Esophagus muscularis mucosa (tissue), 4 donors: ENCODE data around the gene ZNF366. TPM values are rescaled to one million over a fixed set of nuclear protein-coding genes. Genes with fewer than 3 reads are reported as not detected.

Source experiments
- DNase-seq: peaks from one replicate; pipeline ENCODE4 v3.0.0-alpha.2; 2017; ENCODE audit errors: extremely low spot score
- H3K27ac ChIP-seq, 4 donors: fragments of 200-600 bp; sonication (generic); replicated peaks in 1 of 4; 1 replicate in 3 of 4; 2 replicates in 1 of 4; pipeline ENCODE4 v1.5.1; 2016 to 2019; ENCODE audit warnings: mild to moderate bottlenecking in 1 of 4
- H3K27me3 ChIP-seq, 4 donors: fragments of 200-600 bp; sonication (generic); one replicate each; pipeline versions ENCODE4 v1.5.1 to v1.6.0; 2016 to 2019
- H3K36me3 ChIP-seq, 4 donors: fragments of 200-600 bp; sonication (generic); one replicate each; pipeline ENCODE4 v1.5.1; 2016 to 2019
- H3K4me1 ChIP-seq, 4 donors: fragments of 200-600 bp; sonication (generic); one replicate each; pipeline ENCODE4 v1.5.1; 2016 to 2019
- H3K4me3 ChIP-seq, 4 donors: fragments of 200-600 bp; sonication (generic); 1 replicate in 2 of 4; 2 replicates in 2 of 4; pipeline ENCODE4 v1.5.1; 2016 to 2019; ENCODE audit warnings: mild to moderate bottlenecking in 4 of 4, moderate library complexity in 1 of 4
- H3K9me3 ChIP-seq, 4 donors: fragments of 200-600 bp; sonication (generic); 1 replicate in 3 of 4; 2 replicates in 1 of 4; pipeline ENCODE4 v1.5.1; 2016 to 2019
- CTCF ChIP-seq, 3 experiments: fragments of 200-600 bp in 2 of 3; fragments of 450-650 bp in 1 of 3; sonication (generic) in 2 of 3; IDR thresholded peaks; one replicate each; pipeline ENCODE4 v1.5.1; 2017 to 2019; ENCODE audit warnings: antibody characterized with exemption in 3 of 3, mild to moderate bottlenecking in 2 of 3, moderate library complexity in 1 of 3
- EP300 ChIP-seq: sonication (generic); formaldehyde crosslinking; IDR thresholded peaks from one replicate; pipeline ENCODE4 v1.6.1; 2017; ENCODE audit warnings: antibody characterized with exemption
- POLR2A ChIP-seq: fragments of 450-650 bp; IDR thresholded peaks from one replicate; pipeline ENCODE4 v1.6.1; 2017; ENCODE audit warnings: antibody characterized with exemption, moderate library complexity, mild to moderate bottlenecking, low read depth
- POLR2AphosphoS5 ChIP-seq, 2 donors: sonication (generic); formaldehyde crosslinking; IDR thresholded peaks; one replicate each; pipeline ENCODE4 v1.6.1; 2017; ENCODE audit warnings: antibody characterized with exemption in 2 of 2
- WGBS: methylation state at CpG from one replicate; pipeline ENCODE4 v1.1.5; 2018; 5-methylcytosine and 5-hydroxymethylcytosine counted together
- intact Hi-C: fragments of 100-400 bp; cut with DNase I; formaldehyde crosslinking; loops from one replicate; pipeline ENCODE4 v1.15.1; 2023
- total RNA-seq, 4 donors: library from RNA; depleted of rRNA; stranded (reverse); fragments of >200 nt; gene quantifications; one replicate each; pipeline versions ENCODE4 v1.1.0 to v1.2.1, GENCODE V29; 2016

The ZNF366 gene
- total RNA-seq, 4 donors from 2014 or later, result 3.1 to 11.1 (median 5.0) TPM

- Histone ChIP-seq H3K36me3 (no peaks in the 10 kb centered on the region), H3K9me3 (no peaks in the 10 kb centered on the region), H3K4me1 (peaks cover 8 to 26% (median 15%) of the 10 kb centered on the region in 4 donors), H3K27me3 (no peaks in the 10 kb centered on the region), H3K27ac (peak overlapping the region; percentile 1 to 44 (median 18)), H3K4me3 (no peak overlapping the region)
- peak; percentile 87 for DNase-seq
- WGBS, result 58% methylated on average over 3 of the region's 3 CpGs
- TF ChIP-seq POLR2AphosphoS5 (IDR thresholded peaks at IDR 0.05) (no peak), EP300 (no peak), POLR2A (no peak), CTCF (IDR thresholded peaks at IDR 0.05) (no peak)
- intact Hi-C loops, result no loop called here
Measured at GRCh38 chr5:72501488-72501887, 5.7 kb downstream of the ZNF366 start.

GRCh38 chr5:72499730-72500129, 7.5 kb downstream of the ZNF366 start:
- Histone ChIP-seq H3K4me3 (no peak overlapping the region), H3K9me3 (no peaks in the 10 kb centered on the region), H3K4me1 (peaks cover 8 to 31% (median 14%) of the 10 kb centered on the region in 4 donors), H3K27ac (peak overlapping the region; percentile 7 to 46 (median 35)), H3K27me3 (no peaks in the 10 kb centered on the region), H3K36me3 (no peaks in the 10 kb centered on the region)
- intact Hi-C loops, result no loop called here
- peak; percentile 90 for DNase-seq
- WGBS, result 79% methylated on average over 12 of the region's 12 CpGs
- peak; percentile 23 to 30 for TF ChIP-seq POLR2AphosphoS5 (IDR thresholded peaks at IDR 0.05)
- no peak for TF ChIP-seq EP300

- 79% methylated on average over 2 of the region's 2 CpGs for WGBS
- no peak overlapping the region for H3K4me3 ChIP-seq
- H3K27me3 ChIP-seq, result no peaks in the 10 kb centered on the region
- no peaks in the 10 kb centered on the region for H3K36me3 ChIP-seq
- no peak overlapping the region for H3K27ac ChIP-seq
- intact Hi-C loops, result no loop called here
- peak; percentile 90 for DNase-seq
- peaks cover 9 to 32% (median 11%) of the 10 kb centered on the region in 4 donors for H3K4me1 ChIP-seq
- TF ChIP-seq EP300, result no peak
- no peak for TF ChIP-seq CTCF (IDR thresholded peaks at IDR 0.05)
- no peak for TF ChIP-seq POLR2A
- TF ChIP-seq POLR2AphosphoS5 (IDR thresholded peaks at IDR 0.05), result no peak
- H3K9me3 ChIP-seq, result no peaks in the 10 kb centered on the region
Measured at GRCh38 chr5:72499090-72499489, 8.1 kb downstream of the ZNF366 start.

GRCh38 chr5:72498284-72498683, 8.9 kb downstream of the ZNF366 start:
- H3K27ac ChIP-seq, result no peak overlapping the region
- 80% methylated on average over 2 of the region's 2 CpGs for whole genome bisulfite sequencing
- DNase-seq, result no peak
- H3K4me1 ChIP-seq, result peaks cover 7 to 32% (median 11%) of the 10 kb centered on the region in 4 donors
- no peaks in the 10 kb centered on the region for H3K9me3 ChIP-seq
- H3K36me3 ChIP-seq, result no peaks in the 10 kb centered on the region
- intact Hi-C loops, result no loop called here
- H3K4me3 ChIP-seq, result no peak overlapping the region
- no peak for TF ChIP-seq POLR2A
- TF ChIP-seq POLR2AphosphoS5 (IDR thresholded peaks at IDR 0.05), result no peak
- no peak for TF ChIP-seq CTCF (IDR thresholded peaks at IDR 0.05)
- TF ChIP-seq EP300, result no peak
- H3K27me3 ChIP-seq, result no peaks in the 10 kb centered on the region

GRCh38 chr5:72497823-72498222, 9.4 kb downstream of the ZNF366 start:
- intact Hi-C loops, result no loop called here

More at GRCh38 chr5:72497823-72498222, 9.4 kb downstream of the ZNF366 start:
- Histone ChIP-seq H3K27ac (no peak overlapping the region), H3K9me3 (no peaks in the 10 kb centered on the region), H3K4me1 (peaks cover 7 to 32% (median 11%) of the 10 kb centered on the region in 4 donors), H3K27me3 (no peaks in the 10 kb centered on the region), H3K36me3 (no peaks in the 10 kb centered on the region), H3K4me3 (no peak overlapping the region)
- no peak for DNase-seq
- WGBS, result 71% methylated on average over 3 of the region's 3 CpGs
- TF ChIP-seq POLR2AphosphoS5 (IDR thresholded peaks at IDR 0.05) (no peak), POLR2A (no peak), EP300 (no peak), CTCF (IDR thresholded peaks at IDR 0.05) (no peak)
